OCI-LY1 (cell line): ENCODE results near the gene ARHGAP6.

ENCODE experiments used
- EZH2 ChIP-seq: fragments of 200-600 bp; sonication (generic), shearing (Covaris generic); IDR thresholded peaks from 2 replicates; pipeline ENCODE4 v1.8.0; 2017; ENCODE audit warnings: borderline replicate concordance, mixed run types, mild to moderate bottlenecking, antibody characterized with exemption, low read length, moderate library complexity, mixed read lengths
- TF ChIP-seq, protein P1 (sequence below): fragments of 200-600 bp; sonication (generic), shearing (Covaris generic); IDR thresholded peaks from 2 replicates; pipeline ENCODE4 v1.5.1; 2017; ENCODE audit warnings: mild to moderate bottlenecking, antibody characterized with exemption, low read length, moderate library complexity, mixed read lengths

GRCh38 chrX:11406109-11406765 is 259.5 kb downstream of the ARHGAP6 start:
- TF ChIP-seq, protein P1, sequence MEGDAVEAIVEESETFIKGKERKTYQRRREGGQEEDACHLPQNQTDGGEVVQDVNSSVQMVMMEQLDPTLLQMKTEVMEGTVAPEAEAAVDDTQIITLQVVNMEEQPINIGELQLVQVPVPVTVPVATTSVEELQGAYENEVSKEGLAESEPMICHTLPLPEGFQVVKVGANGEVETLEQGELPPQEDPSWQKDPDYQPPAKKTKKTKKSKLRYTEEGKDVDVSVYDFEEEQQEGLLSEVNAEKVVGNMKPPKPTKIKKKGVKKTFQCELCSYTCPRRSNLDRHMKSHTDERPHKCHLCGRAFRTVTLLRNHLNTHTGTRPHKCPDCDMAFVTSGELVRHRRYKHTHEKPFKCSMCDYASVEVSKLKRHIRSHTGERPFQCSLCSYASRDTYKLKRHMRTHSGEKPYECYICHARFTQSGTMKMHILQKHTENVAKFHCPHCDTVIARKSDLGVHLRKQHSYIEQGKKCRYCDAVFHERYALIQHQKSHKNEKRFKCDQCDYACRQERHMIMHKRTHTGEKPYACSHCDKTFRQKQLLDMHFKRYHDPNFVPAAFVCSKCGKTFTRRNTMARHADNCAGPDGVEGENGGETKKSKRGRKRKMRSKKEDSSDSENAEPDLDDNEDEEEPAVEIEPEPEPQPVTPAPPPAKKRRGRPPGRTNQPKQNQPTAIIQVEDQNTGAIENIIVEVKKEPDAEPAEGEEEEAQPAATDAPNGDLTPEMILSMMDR = no peak
- TF ChIP-seq EZH2 = no peak
